SJSA1 (cell line): ENCODE data around the gene FARS2. TPM values are rescaled to one million over a fixed set of nuclear protein-coding genes. Genes with fewer than 3 reads are reported as not detected.

Experiments
- DNase-seq, 2 experiments: peaks; one replicate each; pipeline ENCODE4 v3.0.0-alpha.2; 2015 to 2020; ENCODE audit warnings: low spot score in 2 of 2, low read depth in 1 of 2
- H3K27ac ChIP-seq: fragments of 250-450 bp; sonication (Bioruptor Pico); 2 replicates; pipeline ENCODE4 v1.5.1; 2020; ENCODE audit warnings: mild to moderate bottlenecking, moderate library complexity
- H3K27me3 ChIP-seq: fragments of 250-450 bp; sonication (Bioruptor Pico); replicated peaks from 2 replicates; pipeline ENCODE4 v1.5.1; 2020; ENCODE audit warnings: mild to moderate bottlenecking, moderate library complexity
- H3K36me3 ChIP-seq: fragments of 250-450 bp; sonication (Bioruptor Pico); 2 replicates; pipeline ENCODE4 v1.5.1; 2020; ENCODE audit warnings: mild to moderate bottlenecking
- H3K4me1 ChIP-seq: fragments of 250-450 bp; sonication (Bioruptor Pico); replicated peaks from 2 replicates; pipeline ENCODE4 v1.6.1; 2021; ENCODE audit warnings: mild to moderate bottlenecking
- H3K4me3 ChIP-seq: fragments of 250-450 bp; sonication (Bioruptor Pico); 2 replicates; pipeline ENCODE4 v1.5.1; 2020; ENCODE audit warnings: mild to moderate bottlenecking
- H3K9me3 ChIP-seq: fragments of 250-450 bp; sonication (Bioruptor Pico); replicated peaks from 2 replicates; pipeline ENCODE4 v1.5.1; 2020; ENCODE audit warnings: mild to moderate bottlenecking
- total RNA-seq: library from RNA; depleted of rRNA; stranded (reverse); fragments of >200 nt; shearing (Covaris generic); gene quantifications from 2 replicates; pipeline ENCODE4 v1.2.3, GENCODE V29; 2014

The FARS2 gene
- total RNA-seq, 1 experiment from 2014 or later, result 13.3 TPM

DNA sequence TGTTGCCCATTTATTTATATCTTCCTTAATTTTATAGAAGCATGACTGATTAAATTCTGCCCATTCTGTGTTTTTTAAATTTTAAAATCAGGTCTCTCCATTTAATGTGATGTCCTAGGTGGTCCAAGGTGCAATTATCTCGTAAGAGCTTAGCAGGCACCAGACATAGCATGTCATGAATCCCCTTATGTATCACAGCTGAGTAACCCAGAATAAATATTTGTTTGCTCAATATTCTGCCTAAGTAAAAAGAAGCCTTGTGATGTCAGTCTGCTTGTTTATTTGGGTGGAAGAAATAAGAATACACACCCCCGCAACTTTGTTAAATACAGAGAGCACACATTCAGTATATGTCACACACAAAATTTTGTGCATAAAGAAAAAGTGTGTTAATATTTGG, 211.3 kb downstream of the FARS2 start:
- Histone ChIP-seq H3K9me3 (no peaks in the 10 kb centered on the region), H3K27ac (no peak overlapping the region), H3K4me3 (no peak overlapping the region), H3K4me1 (no peaks in the 10 kb centered on the region), H3K27me3 (no peaks in the 10 kb centered on the region), H3K36me3 (no peaks in the 10 kb centered on the region)
- DNase-seq, result no peak

DNA sequence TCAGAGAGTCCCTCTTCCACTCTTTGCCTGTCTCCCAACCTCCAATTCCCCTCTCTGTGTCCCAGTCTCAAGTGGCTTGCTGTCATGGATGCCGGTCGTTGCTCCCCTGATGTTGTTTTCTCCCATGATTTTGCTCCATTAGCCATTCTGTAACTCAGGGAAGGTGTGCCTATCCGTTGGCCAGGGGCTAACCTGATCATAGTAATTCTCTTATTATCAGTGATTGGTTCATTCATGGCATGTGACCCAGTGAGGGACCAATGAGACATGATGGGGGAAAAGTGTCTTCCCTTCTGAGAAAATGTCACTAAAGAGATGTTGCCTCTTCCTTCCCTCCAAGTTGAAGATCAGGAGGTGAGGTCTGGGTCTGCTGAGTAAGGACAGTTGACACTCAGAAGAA, 214.5 kb downstream of the FARS2 start:
- no peak overlapping the region for H3K4me3 ChIP-seq
- H3K27me3 ChIP-seq, result no peaks in the 10 kb centered on the region
- no peak overlapping the region for H3K27ac ChIP-seq
- DNase-seq, result no peak
- no peaks in the 10 kb centered on the region for H3K9me3 ChIP-seq
- no peaks in the 10 kb centered on the region for H3K4me1 ChIP-seq
- H3K36me3 ChIP-seq, result no peaks in the 10 kb centered on the region

- Histone ChIP-seq H3K4me3 (no peak overlapping the region), H3K9me3 (no peaks in the 10 kb centered on the region), H3K4me1 (no peaks in the 10 kb centered on the region), H3K27ac (no peak overlapping the region), H3K27me3 (no peaks in the 10 kb centered on the region), H3K36me3 (no peaks in the 10 kb centered on the region)
- no peak for DNase-seq
These were observed 217.1 kb downstream of the FARS2 start for GRCh38 chr6:5478380-5478779.

DNA sequence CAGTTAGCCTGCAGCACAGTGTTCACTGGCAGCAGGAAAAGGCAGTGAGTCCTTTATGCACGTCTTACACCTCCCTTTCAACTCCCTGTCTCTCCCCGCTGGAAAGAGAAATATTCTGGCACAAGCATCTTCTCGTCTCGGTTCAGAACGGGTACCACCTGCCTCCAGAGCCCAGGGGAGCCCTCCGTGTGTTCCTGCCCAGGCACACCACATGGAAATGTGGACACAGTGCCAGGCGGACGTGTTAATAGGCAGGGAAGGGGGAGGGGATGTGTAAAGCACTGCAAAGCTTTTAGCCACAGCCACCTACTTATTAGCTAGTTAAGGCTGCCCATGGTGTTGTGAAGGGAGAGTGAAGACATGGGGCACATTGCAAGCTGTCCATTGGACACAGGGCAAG, 219.7 kb downstream of the FARS2 start:
- H3K36me3 ChIP-seq, result no peaks in the 10 kb centered on the region
- H3K27ac ChIP-seq, result no peak overlapping the region
- no peaks in the 10 kb centered on the region for H3K4me1 ChIP-seq
- no peak overlapping the region for H3K4me3 ChIP-seq
- no peaks in the 10 kb centered on the region for H3K27me3 ChIP-seq
- H3K9me3 ChIP-seq, result no peaks in the 10 kb centered on the region
- no peak for DNase-seq

- H3K4me1 ChIP-seq, result no peaks in the 10 kb centered on the region
- no peaks in the 10 kb centered on the region for H3K27me3 ChIP-seq
- no peak overlapping the region for H3K4me3 ChIP-seq
- H3K9me3 ChIP-seq, result no peaks in the 10 kb centered on the region
- H3K36me3 ChIP-seq, result no peaks in the 10 kb centered on the region
- no peak for DNase-seq
- H3K27ac ChIP-seq, result no peak overlapping the region
These were observed 220.4 kb downstream of the FARS2 start for GRCh38 chr6:5481750-5482149.

DNA sequence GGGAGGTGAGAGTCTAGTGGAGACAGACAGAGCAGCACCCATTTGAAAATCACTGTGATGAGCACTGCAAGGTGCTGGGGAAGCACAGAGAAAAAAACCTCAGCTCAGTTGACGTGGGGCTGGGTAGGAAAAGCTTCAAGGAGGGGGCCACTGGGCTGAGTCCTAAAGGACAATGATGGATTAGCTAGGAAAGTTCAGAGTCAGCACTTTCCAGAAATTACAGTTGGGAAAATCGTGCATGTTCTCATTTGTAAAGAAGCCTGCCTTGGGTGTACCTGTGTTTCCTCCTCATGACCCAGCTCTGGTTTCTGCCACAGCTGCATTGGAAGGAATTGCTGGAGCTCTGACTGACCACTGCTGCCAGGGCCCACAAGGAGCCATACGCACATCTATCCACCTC, 221.3 kb downstream of the FARS2 start:
- Histone ChIP-seq H3K36me3 (no peaks in the 10 kb centered on the region), H3K27me3 (no peaks in the 10 kb centered on the region), H3K27ac (no peak overlapping the region), H3K4me1 (no peaks in the 10 kb centered on the region), H3K4me3 (no peak overlapping the region), H3K9me3 (no peaks in the 10 kb centered on the region)
- DNase-seq, result no peak

GRCh38 chr6:5484692-5485091, 223.4 kb downstream of the FARS2 start:
- no peak for DNase-seq
- H3K27ac ChIP-seq, result no peak overlapping the region
- H3K9me3 ChIP-seq, result no peaks in the 10 kb centered on the region
- H3K27me3 ChIP-seq, result no peaks in the 10 kb centered on the region
- no peaks in the 10 kb centered on the region for H3K36me3 ChIP-seq
- no peaks in the 10 kb centered on the region for H3K4me1 ChIP-seq
- no peak overlapping the region for H3K4me3 ChIP-seq

- 0 out of 2 replicates have a peak, but pooled peaks cover 3% of the 10 kb centered on the region for H3K9me3 ChIP-seq
- no peak overlapping the region for H3K27ac ChIP-seq
- H3K27me3 ChIP-seq, result no peaks in the 10 kb centered on the region
- H3K36me3 ChIP-seq, result no peaks in the 10 kb centered on the region
- H3K4me3 ChIP-seq, result no peak overlapping the region
- no peak for DNase-seq
- no peaks in the 10 kb centered on the region for H3K4me1 ChIP-seq
These were observed 224.9 kb downstream of the FARS2 start for GRCh38 chr6:5486214-5486613.

GRCh38 chr6:5490501-5491069, 229.3 kb downstream of the FARS2 start:
- no peak overlapping the region for H3K4me3 ChIP-seq
- no peaks in the 10 kb centered on the region for H3K27me3 ChIP-seq
- no peaks in the 10 kb centered on the region for H3K4me1 ChIP-seq
- 0 out of 2 replicates have a peak, but pooled peaks cover 3% of the 10 kb centered on the region for H3K9me3 ChIP-seq
- no peaks in the 10 kb centered on the region for H3K36me3 ChIP-seq
- no peak for DNase-seq
- no peak overlapping the region for H3K27ac ChIP-seq

- H3K4me1 ChIP-seq, result peaks cover 2% of the 10 kb centered on the region; the same call in 1 of the 2 replicates
- H3K27ac ChIP-seq, result no peak overlapping the region
- no peak for DNase-seq
- no peak overlapping the region for H3K4me3 ChIP-seq
- H3K9me3 ChIP-seq, result 0 out of 2 replicates have a peak, but pooled peaks cover 3% of the 10 kb centered on the region
- no peaks in the 10 kb centered on the region for H3K36me3 ChIP-seq
- H3K27me3 ChIP-seq, result no peaks in the 10 kb centered on the region
These were observed 231.0 kb downstream of the FARS2 start for GRCh38 chr6:5492356-5492755.

DNA sequence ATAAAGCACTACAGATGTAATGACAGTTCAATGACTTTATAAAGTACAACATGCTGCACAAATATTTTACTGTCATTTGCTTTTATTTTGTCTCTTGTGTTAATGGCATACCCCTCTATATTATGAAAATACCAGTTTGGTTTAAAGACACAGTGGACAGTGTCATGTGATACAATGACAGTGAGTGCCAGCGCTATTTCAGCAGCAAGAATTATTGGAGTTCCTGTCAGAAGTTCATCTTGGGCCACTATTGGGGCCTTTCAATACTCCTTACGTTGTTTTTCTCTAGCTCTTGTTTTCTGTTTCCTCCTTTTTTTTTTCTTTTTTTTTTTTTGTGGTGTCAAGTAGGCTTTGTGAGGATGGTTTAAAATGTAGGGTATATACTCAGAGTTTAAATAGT, 232.5 kb downstream of the FARS2 start:
- Histone ChIP-seq H3K9me3 (0 out of 2 replicates have a peak, but pooled peaks cover 3% of the 10 kb centered on the region), H3K36me3 (no peaks in the 10 kb centered on the region), H3K27me3 (no peaks in the 10 kb centered on the region)

DNA sequence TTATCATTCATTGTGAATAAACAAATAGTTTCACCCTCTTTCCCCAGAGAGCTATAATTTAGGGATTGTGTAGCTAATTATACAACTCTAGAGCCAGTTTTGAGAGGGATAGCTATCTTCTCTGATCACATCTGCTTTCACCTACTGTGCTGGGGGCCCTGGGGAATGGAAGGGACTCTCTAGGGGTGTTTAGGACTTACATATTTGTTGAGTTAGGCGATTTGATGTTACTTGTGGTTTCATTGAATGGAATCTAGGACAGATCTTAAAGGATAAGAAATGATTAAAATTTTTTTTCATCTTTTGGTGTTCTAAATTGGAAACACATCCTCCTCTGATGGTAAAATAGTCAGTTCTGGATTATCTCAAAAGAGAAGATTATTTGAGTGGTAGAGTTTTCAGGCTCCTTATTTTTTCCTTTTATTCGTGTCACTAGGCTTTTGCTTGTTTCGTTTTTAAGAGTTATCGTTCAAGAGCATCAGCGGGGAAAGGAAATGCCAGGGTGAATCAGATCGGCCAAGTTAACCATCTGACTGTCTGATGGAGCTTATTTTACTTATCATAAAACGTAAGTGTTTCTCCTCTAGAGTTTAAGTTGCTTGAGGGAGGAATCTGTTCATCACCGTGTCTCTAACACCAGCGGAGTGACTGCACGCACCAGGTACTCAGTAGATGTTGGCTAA, 236.7 kb downstream of the FARS2 start:
- no peaks in the 10 kb centered on the region for H3K27me3 ChIP-seq
- peak; percentile 59 to 84 for DNase-seq
- peaks cover 40% of the 10 kb centered on the region for H3K4me1 ChIP-seq
- peak overlapping the region; percentile 87 for H3K27ac ChIP-seq
- H3K36me3 ChIP-seq, result no peaks in the 10 kb centered on the region
- H3K4me3 ChIP-seq, result peak overlapping the region; percentile 26
- H3K9me3 ChIP-seq, result no peaks in the 10 kb centered on the region

More for the DNA sequence above, 232.5 kb downstream of the FARS2 start:
- Histone ChIP-seq H3K27ac (no peak overlapping the region), H3K4me3 (no peak overlapping the region), H3K4me1 (peaks cover 17% of the 10 kb centered on the region)
- DNase-seq, result no peak

DNA sequence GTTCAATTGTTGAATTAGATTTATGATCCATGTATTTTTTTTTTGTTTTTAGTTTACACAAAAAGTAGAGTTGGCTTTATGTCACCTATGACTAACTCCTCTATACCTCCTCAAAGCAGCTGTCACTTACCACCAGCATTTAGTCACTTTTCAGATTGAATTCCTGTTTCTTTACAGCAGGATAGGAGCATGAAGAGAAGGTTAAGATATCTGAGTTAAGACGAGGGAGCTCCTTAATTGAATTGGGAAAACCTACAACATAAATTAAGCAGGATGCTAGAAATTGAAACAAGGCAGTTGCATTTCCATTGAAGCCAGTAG, 237.2 kb downstream of the FARS2 start:
- Histone ChIP-seq H3K27ac (peak overlapping the region; percentile 87), H3K4me1 (peaks cover 40% of the 10 kb centered on the region), H3K36me3 (no peaks in the 10 kb centered on the region), H3K4me3 (peak overlapping the region; percentile 26), H3K27me3 (no peaks in the 10 kb centered on the region), H3K9me3 (no peaks in the 10 kb centered on the region)
- DNase-seq, result no peak

DNA sequence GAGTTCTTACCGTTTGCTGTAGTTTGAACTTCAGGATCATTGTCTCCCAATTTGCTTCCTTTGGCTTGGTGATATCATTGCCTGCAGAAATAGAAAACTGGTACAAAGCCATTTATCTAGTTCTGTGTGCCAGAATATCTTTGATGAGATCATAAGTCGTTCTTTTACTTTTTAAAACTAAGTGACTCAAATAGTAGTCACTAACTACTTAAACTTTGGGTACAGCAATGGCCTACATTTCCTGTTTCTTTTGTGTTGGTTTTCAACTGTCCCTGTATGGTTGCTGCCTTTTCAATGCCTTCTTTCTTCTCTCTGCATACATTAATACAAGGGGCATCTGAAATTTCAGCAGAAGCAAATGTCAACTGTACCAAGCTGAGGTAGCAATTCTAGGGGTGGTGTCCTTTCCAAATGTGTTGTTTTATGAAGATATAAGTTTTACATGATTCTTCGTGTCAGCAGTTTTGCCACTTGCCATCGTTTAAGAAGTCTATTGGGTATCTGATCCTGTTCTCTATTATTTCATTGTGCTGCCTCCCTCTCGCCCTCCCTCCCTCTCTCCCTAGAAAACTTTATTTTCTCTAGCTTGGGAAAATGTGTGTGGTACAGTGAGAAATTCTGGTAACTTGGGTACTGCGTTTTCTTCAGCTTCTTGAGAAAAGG, 238.5 kb downstream of the FARS2 start:
- no peaks in the 10 kb centered on the region for H3K9me3 ChIP-seq
- no peaks in the 10 kb centered on the region for H3K36me3 ChIP-seq
- DNase-seq, result peak in 1 of 2 experiments; percentile 54
- H3K4me1 ChIP-seq, result peaks cover 40% of the 10 kb centered on the region
- no peak overlapping the region for H3K4me3 ChIP-seq
- no peaks in the 10 kb centered on the region for H3K27me3 ChIP-seq
- peak overlapping the region; percentile 87 for H3K27ac ChIP-seq
